ENCODE results near the gene ALPI.

DNA sequence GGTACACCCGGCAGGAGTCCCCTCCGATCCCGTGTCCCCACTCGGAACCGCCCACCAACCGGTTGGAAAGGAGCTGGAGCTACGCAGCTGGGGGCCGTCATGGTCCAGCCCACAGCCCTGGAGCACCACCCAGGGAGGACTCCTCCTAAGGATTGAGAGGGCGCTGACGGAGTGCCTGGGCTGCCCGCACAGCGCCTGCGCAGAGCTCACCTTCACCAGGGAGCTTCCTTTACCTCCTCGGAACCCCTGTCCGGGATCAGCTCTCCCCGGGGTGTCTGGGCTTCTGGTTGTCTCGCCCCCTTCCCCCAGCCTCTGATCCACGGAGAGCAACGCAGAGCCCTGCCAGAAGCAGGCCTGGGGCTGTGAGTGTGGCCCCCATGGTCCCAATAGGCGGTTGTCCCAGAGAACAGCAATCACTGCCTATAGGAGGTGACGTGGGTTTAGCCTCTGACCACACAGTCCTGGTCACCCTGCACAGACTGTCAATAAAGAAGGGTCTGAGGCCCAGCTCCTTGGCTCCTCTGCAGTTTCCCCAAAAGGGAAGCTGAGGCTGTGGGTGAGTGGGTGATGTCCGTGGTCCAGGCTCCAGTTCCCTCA lies 34.7 kb upstream of the ALPI start:
- TF ChIP-seq POLR2A (IDR thresholded peaks at IDR 0.05; ENCODE audit: low read depth, low read length) = no peak
- no peak for TF ChIP-seq GATA2 (IDR thresholded peaks at IDR 0.05; ENCODE audit: insufficient read depth, insufficient read length, low read depth, low read length)
- no peak for TF ChIP-seq EZH2 (IDR thresholded peaks at IDR 0.05; ENCODE audit: borderline replicate concordance, low read depth, low read length, severe bottlenecking)
- TF ChIP-seq, protein P1, sequence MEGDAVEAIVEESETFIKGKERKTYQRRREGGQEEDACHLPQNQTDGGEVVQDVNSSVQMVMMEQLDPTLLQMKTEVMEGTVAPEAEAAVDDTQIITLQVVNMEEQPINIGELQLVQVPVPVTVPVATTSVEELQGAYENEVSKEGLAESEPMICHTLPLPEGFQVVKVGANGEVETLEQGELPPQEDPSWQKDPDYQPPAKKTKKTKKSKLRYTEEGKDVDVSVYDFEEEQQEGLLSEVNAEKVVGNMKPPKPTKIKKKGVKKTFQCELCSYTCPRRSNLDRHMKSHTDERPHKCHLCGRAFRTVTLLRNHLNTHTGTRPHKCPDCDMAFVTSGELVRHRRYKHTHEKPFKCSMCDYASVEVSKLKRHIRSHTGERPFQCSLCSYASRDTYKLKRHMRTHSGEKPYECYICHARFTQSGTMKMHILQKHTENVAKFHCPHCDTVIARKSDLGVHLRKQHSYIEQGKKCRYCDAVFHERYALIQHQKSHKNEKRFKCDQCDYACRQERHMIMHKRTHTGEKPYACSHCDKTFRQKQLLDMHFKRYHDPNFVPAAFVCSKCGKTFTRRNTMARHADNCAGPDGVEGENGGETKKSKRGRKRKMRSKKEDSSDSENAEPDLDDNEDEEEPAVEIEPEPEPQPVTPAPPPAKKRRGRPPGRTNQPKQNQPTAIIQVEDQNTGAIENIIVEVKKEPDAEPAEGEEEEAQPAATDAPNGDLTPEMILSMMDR (IDR thresholded peaks at IDR 0.05; ENCODE audit: extremely low read depth in 1 of 2, insufficient read depth in 1 of 2, low read depth in 1 of 2, low read length in 2 of 2) = no peak
- TF ChIP-seq JUN (IDR thresholded peaks at IDR 0.05; ENCODE audit: borderline replicate concordance, insufficient read depth, insufficient read length, low read depth) = no peak
- no peak for TF ChIP-seq POLR2AphosphoS5 (IDR thresholded peaks at IDR 0.05; ENCODE audit: insufficient read depth, low read depth, low read length)

Measured in endothelial cell of umbilical vein (primary cell).